Measurements from ENCODE around the gene NOL6. TPM values are rescaled to one million over a fixed set of nuclear protein-coding genes. Genes with fewer than 3 reads are reported as not detected.

The NOL6 gene
- polyA plus RNA-seq, 1 donor (not counting 4 experiments of a cell fraction or from before 2014, with no cell fraction given): 63.6 TPM

GRCh38 chr9:33445389-33446239 lies 28.1 kb downstream of the NOL6 start:
- H3K27ac ChIP-seq (ENCODE audit: control insufficient read depth, insufficient read depth, low read length): peak overlapping the region; percentile 39
- DNase-seq (ENCODE audit: low read depth, low spot score) (no peak), FAIRE-seq (peak; percentile 79)
- H3K4me3 ChIP-seq (ENCODE audit: control insufficient read depth in 2 of 3, extremely low read depth in 1 of 3, insufficient read depth in 2 of 3, low read depth in 1 of 3, low read length in 3 of 3): peak overlapping the region; percentile 39 to 66 (median 53)
- TF ChIP-seq CTCF (optimal IDR thresholded peaks at IDR 0.05 in 1 of 3, IDR thresholded peaks at IDR 0.05 in 1 of 3, conservative IDR thresholded peaks at IDR 0.05 in 1 of 3; ENCODE audit: extremely low read depth in 1 of 3, insufficient read depth in 2 of 3, low read length in 3 of 3): no peak
- TF ChIP-seq EZH2 (IDR thresholded peaks at IDR 0.05; ENCODE audit: low read length): no peak
- dilution Hi-C loops (cut with MboI; ENCODE audit: extremely low pct_ligation_motif_present, low sequenced_read_pairs): no loop called here
- no peaks in the 10 kb centered on the region for H3K79me2 ChIP-seq (ENCODE audit: control insufficient read depth, insufficient read depth, low read length)
- H3K4me2 ChIP-seq (ENCODE audit: control insufficient read depth, extremely low read depth, insufficient read depth, low read depth, low read length): peak overlapping the region; percentile 96
- H2AFZ ChIP-seq (ENCODE audit: control insufficient read depth, low read length): no peak overlapping the region
- peaks cover 2 to 21% of the 10 kb centered on the region in 2 experiments for H3K36me3 ChIP-seq (ENCODE audit: control insufficient read depth in 2 of 2, extremely low read depth in 1 of 2, insufficient read depth in 2 of 2, low read length in 2 of 2)
- H3K4me1 ChIP-seq (ENCODE audit: control insufficient read depth, extremely low read depth, insufficient read depth, low read length): peaks cover 64% of the 10 kb centered on the region
- H3K9me3 ChIP-seq (ENCODE audit: control insufficient read depth, low read depth, low read length): no peaks in the 10 kb centered on the region
- H4K20me1 ChIP-seq (ENCODE audit: control insufficient read depth, extremely low read depth, insufficient read depth, low read length): no peaks in the 10 kb centered on the region
- no peaks in the 10 kb centered on the region for H3K9me1 ChIP-seq (ENCODE audit: control insufficient read depth, extremely low read depth, insufficient read depth, low read length)
- no peaks in the 10 kb centered on the region for H3K27me3 ChIP-seq (ENCODE audit: control insufficient read depth, extremely low read depth, insufficient read depth, low read length)
- no peak overlapping the region for H3K9ac ChIP-seq (ENCODE audit: control insufficient read depth, extremely low read depth, insufficient read depth, low read length)

- no peak for DNase-seq (ENCODE audit: low read depth, low spot score)
- no peaks in the 10 kb centered on the region for H4K20me1 ChIP-seq (ENCODE audit: control insufficient read depth, extremely low read depth, insufficient read depth, low read length)
- dilution Hi-C loops (cut with MboI; ENCODE audit: extremely low pct_ligation_motif_present, low sequenced_read_pairs): no loop called here
- H3K9me3 ChIP-seq (ENCODE audit: control insufficient read depth, low read depth, low read length): no peaks in the 10 kb centered on the region
- H3K4me2 ChIP-seq (ENCODE audit: control insufficient read depth, extremely low read depth, insufficient read depth, low read depth, low read length): peak overlapping the region; percentile 45
- TF ChIP-seq EZH2 (IDR thresholded peaks at IDR 0.05; ENCODE audit: low read length) (no peak), CTCF (optimal IDR thresholded peaks at IDR 0.05 in 1 of 3, IDR thresholded peaks at IDR 0.05 in 1 of 3, conservative IDR thresholded peaks at IDR 0.05 in 1 of 3; ENCODE audit: extremely low read depth in 1 of 3, insufficient read depth in 2 of 3, low read length in 3 of 3) (no peak)
- H3K9me1 ChIP-seq (ENCODE audit: control insufficient read depth, extremely low read depth, insufficient read depth, low read length): peaks cover 2% of the 10 kb centered on the region
- no peak overlapping the region for H3K9ac ChIP-seq (ENCODE audit: control insufficient read depth, extremely low read depth, insufficient read depth, low read length)
- no peaks in the 10 kb centered on the region for H3K27me3 ChIP-seq (ENCODE audit: control insufficient read depth, extremely low read depth, insufficient read depth, low read length)
- peaks cover 2 to 25% of the 10 kb centered on the region in 2 experiments for H3K36me3 ChIP-seq (ENCODE audit: control insufficient read depth in 2 of 2, extremely low read depth in 1 of 2, insufficient read depth in 2 of 2, low read length in 2 of 2)
- H2AFZ ChIP-seq (ENCODE audit: control insufficient read depth, low read length): no peak overlapping the region
- H3K4me3 ChIP-seq (ENCODE audit: control insufficient read depth in 2 of 3, extremely low read depth in 1 of 3, insufficient read depth in 2 of 3, low read depth in 1 of 3, low read length in 3 of 3): no peak overlapping the region
- H3K4me1 ChIP-seq (ENCODE audit: control insufficient read depth, extremely low read depth, insufficient read depth, low read length): peaks cover 71% of the 10 kb centered on the region
- H3K79me2 ChIP-seq (ENCODE audit: control insufficient read depth, insufficient read depth, low read length): no peaks in the 10 kb centered on the region
- peak overlapping the region; percentile 14 for H3K27ac ChIP-seq (ENCODE audit: control insufficient read depth, insufficient read depth, low read length)
- FAIRE-seq: no peak
These were observed 30.1 kb downstream of the NOL6 start for GRCh38 chr9:33443464-33444154.
